H9 (cell line): ENCODE results near the gene PAMR1. TPM values are rescaled to one million over a fixed set of nuclear protein-coding genes. Genes with fewer than 3 reads are reported as not detected.

ENCODE experiments used
- DNase-seq: peaks from one replicate; pipeline ENCODE4 v3.0.0-alpha.2; 2017
- H2AFZ ChIP-seq: one replicate; pipeline ENCODE4 v1.6.1; 2013; ENCODE audit warnings: mild to moderate bottlenecking, low read length, control low read depth, moderate library complexity
- H2AK5ac ChIP-seq: 2 replicates; pipeline ENCODE4 v1.6.1; 2013; ENCODE audit warnings: low read length, control low read depth, mixed read lengths; ENCODE audit not compliant: insufficient read length
- H2BK120ac ChIP-seq: one replicate; pipeline ENCODE4 v1.6.1; 2013; ENCODE audit warnings: low read depth, mild to moderate bottlenecking, low read length, control low read depth, inconsistent platforms; ENCODE audit not compliant: poor library complexity, severe bottlenecking
- H2BK12ac ChIP-seq: 2 replicates; pipeline ENCODE4 v1.6.1; 2013; ENCODE audit warnings: low read length, control low read depth, mixed read lengths, low read depth; ENCODE audit not compliant: insufficient read length
- H2BK15ac ChIP-seq: 2 replicates; pipeline ENCODE4 v1.6.1; 2013; ENCODE audit warnings: low read depth, low read length, control low read depth
- H2BK20ac ChIP-seq: one replicate; pipeline ENCODE4 v1.6.1; 2013; ENCODE audit warnings: low read depth, mild to moderate bottlenecking, low read length, control low read depth, inconsistent platforms; ENCODE audit not compliant: poor library complexity, severe bottlenecking
- H2BK5ac ChIP-seq: 2 replicates; pipeline ENCODE4 v1.6.1; 2013; ENCODE audit warnings: low read length, control low read depth, mixed read lengths; ENCODE audit not compliant: insufficient read length
- H3K14ac ChIP-seq: 2 replicates; pipeline ENCODE4 v1.6.1; 2013; ENCODE audit warnings: low read length, control low read depth; ENCODE audit not compliant: insufficient read depth
- H3K18ac ChIP-seq: 2 replicates; pipeline ENCODE4 v1.6.1; 2013; ENCODE audit warnings: low read depth, mild to moderate bottlenecking, mixed read lengths, low read length, control low read depth; ENCODE audit not compliant: insufficient read length
- H3K23ac ChIP-seq: 2 replicates; pipeline ENCODE4 v1.6.1; 2013; ENCODE audit warnings: low read length, control low read depth, mixed read lengths, low read depth; ENCODE audit not compliant: insufficient read length
- H3K23me2 ChIP-seq: 2 replicates; pipeline ENCODE4 v1.6.1; 2013; ENCODE audit warnings: low read depth, mild to moderate bottlenecking, mixed read lengths, low read length, control low read depth; ENCODE audit not compliant: insufficient read length, poor library complexity, severe bottlenecking
- H3K27ac ChIP-seq: 2 replicates; pipeline ENCODE4 v1.5.1; 2013; ENCODE audit warnings: low read length, control low read depth, mixed read lengths, low read depth; ENCODE audit not compliant: insufficient read length
- H3K27me3 ChIP-seq: 2 replicates; pipeline ENCODE4 v1.6.1; 2013; ENCODE audit warnings: low read length, control low read depth, inconsistent platforms; ENCODE audit not compliant: insufficient read depth
- H3K4ac ChIP-seq: 2 replicates; pipeline ENCODE4 v1.6.1; 2013; ENCODE audit warnings: low read depth, mild to moderate bottlenecking, control low read depth, inconsistent platforms, low read length, moderate library complexity
- H3K4me1 ChIP-seq: 2 replicates; pipeline ENCODE4 v1.6.1; 2013; ENCODE audit warnings: low read length, control low read depth, inconsistent platforms; ENCODE audit not compliant: insufficient read depth
- H3K4me2 ChIP-seq: 2 replicates; pipeline ENCODE4 v1.6.1; 2013; ENCODE audit warnings: low read length, control low read depth, mixed read lengths; ENCODE audit not compliant: insufficient read length, insufficient read depth
- H3K56ac ChIP-seq: 2 replicates; pipeline ENCODE4 v1.6.1; 2013; ENCODE audit warnings: low read depth, mild to moderate bottlenecking, mixed read lengths, low read length, control low read depth; ENCODE audit not compliant: insufficient read length
- H3K79me1 ChIP-seq: 2 replicates; pipeline ENCODE4 v1.6.1; 2013; ENCODE audit warnings: low read depth, mild to moderate bottlenecking, moderate library complexity, low read length, control low read depth, inconsistent platforms; ENCODE audit not compliant: insufficient read depth, poor library complexity, severe bottlenecking
- H3K79me2 ChIP-seq: 2 replicates; pipeline ENCODE4 v1.6.1; 2013; ENCODE audit warnings: low read length, control low read depth, inconsistent platforms; ENCODE audit not compliant: insufficient read depth
- H3K9ac ChIP-seq: 2 replicates; pipeline ENCODE4 v1.6.1; 2013; ENCODE audit warnings: low read length, control low read depth, mixed read lengths; ENCODE audit not compliant: insufficient read length; ENCODE audit errors: extremely low read depth
- H3K9me3 ChIP-seq: one replicate; pipeline ENCODE4 v1.6.1; 2013; ENCODE audit warnings: low read depth, low read length, inconsistent platforms; ENCODE audit not compliant: control insufficient read depth
- H3T11ph ChIP-seq: one replicate; pipeline ENCODE4 v1.6.1; 2013; ENCODE audit warnings: mild to moderate bottlenecking, low read length, control low read depth, inconsistent platforms
- H4K20me1 ChIP-seq: one replicate; pipeline ENCODE4 v1.6.1; 2013; ENCODE audit not compliant: control insufficient read depth, insufficient read length, insufficient read depth
- H4K5ac ChIP-seq: 2 replicates; pipeline ENCODE4 v1.6.1; 2013; ENCODE audit warnings: low read depth, mild to moderate bottlenecking, mixed read lengths, low read length, control low read depth; ENCODE audit not compliant: insufficient read length
- H4K8ac ChIP-seq: replicated peaks from 2 replicates; pipeline ENCODE4 v1.6.1; 2013; ENCODE audit warnings: low read length, control low read depth, mixed read lengths, low read depth; ENCODE audit not compliant: insufficient read length
- H4K91ac ChIP-seq: 2 replicates; pipeline ENCODE4 v1.6.1; 2013; ENCODE audit warnings: low read depth, mild to moderate bottlenecking, moderate library complexity, mixed read lengths, low read length, control low read depth; ENCODE audit not compliant: insufficient read length
- H3K27ac Mint-ChIP-seq, 3 experiments: 2 replicates in 2 of 3; 3 replicates in 1 of 3; pipeline ENCODE4 v1.8.0; 2020 to 2021; ENCODE audit warnings: mixed read lengths in 3 of 3, mild to moderate bottlenecking in 1 of 3, moderate library complexity in 1 of 3
- H3K27me3 Mint-ChIP-seq: 2 replicates; pipeline ENCODE4 v1.8.0; 2021; ENCODE audit warnings: low read depth, mild to moderate bottlenecking, moderate library complexity, mixed read lengths
- H3K36me3 Mint-ChIP-seq, 3 experiments: 2 replicates in 2 of 3; 3 replicates in 1 of 3; pipeline ENCODE4 v1.8.0; 2020 to 2021; ENCODE audit warnings: low read depth in 3 of 3, mixed read lengths in 3 of 3; ENCODE audit not compliant: insufficient read depth in 1 of 3
- H3K4me1 Mint-ChIP-seq, 2 experiments: 2 replicates each; pipeline ENCODE4 v1.8.0; 2020; ENCODE audit warnings: mixed read lengths in 2 of 2
- H3K4me3 Mint-ChIP-seq, 2 experiments: 2 replicates in 1 of 2; 3 replicates in 1 of 2; pipeline ENCODE4 v1.8.0; 2020 to 2021; ENCODE audit warnings: mild to moderate bottlenecking in 2 of 2, mixed read lengths in 2 of 2, moderate library complexity in 1 of 2
- H3K9me3 Mint-ChIP-seq, 2 experiments: 2 replicates in 1 of 2; 3 replicates in 1 of 2; pipeline ENCODE4 v1.8.0; 2020; ENCODE audit warnings: mild to moderate bottlenecking in 2 of 2, mixed read lengths in 2 of 2, moderate library complexity in 1 of 2
- WGBS: extraction: QIAGEN DNeasy Blood & Tissue Kit; methylation state at CpG from one replicate; pipeline ENCODE4 v1.1.7; 2013; ENCODE audit warnings: missing lambda C conversion rate, low lambda C conversion rate, mixed read lengths; ENCODE audit not compliant: insufficient read length; ENCODE audit errors: extremely low coverage; 5-methylcytosine and 5-hydroxymethylcytosine counted together
- total RNA-seq: library from RNA; stranded (reverse); gene quantifications from 2 replicates; pipeline ENCODE4 v1.2.1, GENCODE V29; 2021
- TF ChIP-seq, protein P1 (sequence below): fragments of 200-600 bp; sonication (generic); conservative IDR thresholded peaks from 3 replicates; pipeline ENCODE4 v1.8.0; 2021; ENCODE audit warnings: antibody characterized with exemption, mild to moderate bottlenecking

PAMR1 gene
- total RNA-seq, 1 experiment from 2014 or later = 2.4 TPM

DNA sequence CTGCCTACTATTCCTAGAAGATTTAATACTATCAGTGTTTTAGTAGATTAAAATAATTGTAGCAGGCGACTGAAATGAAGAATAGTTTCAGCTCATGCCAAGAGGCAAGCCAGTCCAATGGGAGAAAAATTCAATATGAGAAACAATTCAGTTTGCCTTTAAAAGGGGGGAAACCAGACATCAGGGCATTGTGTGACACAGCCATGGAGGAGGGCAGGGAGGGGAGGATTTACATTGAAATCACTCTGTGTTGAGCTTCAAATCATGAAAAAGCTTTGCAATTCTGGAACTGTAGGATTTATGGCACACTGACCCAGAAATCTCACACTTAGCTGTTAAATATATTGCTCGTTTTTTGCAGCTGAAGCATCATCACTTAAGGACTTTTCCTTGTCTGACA, 110.6 kb downstream of the PAMR1 start:
- no peaks in the 10 kb centered on the region for H3K9me3 ChIP-seq
- H2AFZ ChIP-seq = no peak overlapping the region
- no peaks in the 10 kb centered on the region for H4K20me1 ChIP-seq
- H4K91ac ChIP-seq = no peak overlapping the region
- Mint-ChIP-seq H3K9me3 (no peaks in the 10 kb centered on the region), H3K27ac (no peak overlapping the region), H3K4me3 (no peak overlapping the region), H3K36me3 (no peaks in the 10 kb centered on the region), H3K4me1 (peaks cover 7% of the 10 kb centered on the region in 2 experiments; a peak in 3 of 4 replicates), H3K27me3 (peaks cover 87% of the 10 kb centered on the region)
- no peak overlapping the region for H2BK120ac ChIP-seq
- peaks cover 29% of the 10 kb centered on the region for H3K27me3 ChIP-seq
- H3K14ac ChIP-seq = no peak overlapping the region
- no peaks in the 10 kb centered on the region for H3K79me1 ChIP-seq
- DNase-seq = no peak
- H3K27ac ChIP-seq = no peak overlapping the region
- H2AK5ac ChIP-seq = no peak overlapping the region
- no peak overlapping the region for H2BK5ac ChIP-seq
- no peaks in the 10 kb centered on the region for H3K79me2 ChIP-seq
- H3K4ac ChIP-seq = no peak overlapping the region
- no peak overlapping the region for H3K23ac ChIP-seq
- H2BK12ac ChIP-seq = no peak overlapping the region
- H3K18ac ChIP-seq = no peak overlapping the region
- H3K56ac ChIP-seq = no peak overlapping the region
- H3K9ac ChIP-seq = no peak overlapping the region
- peaks cover 18% of the 10 kb centered on the region for H3K23me2 ChIP-seq
- H4K8ac ChIP-seq = no peak overlapping the region
- no peak overlapping the region for H2BK20ac ChIP-seq
- no peak overlapping the region for H2BK15ac ChIP-seq
- H4K5ac ChIP-seq = no peak overlapping the region
- no peaks in the 10 kb centered on the region for H3K4me1 ChIP-seq
- TF ChIP-seq, protein P1, sequence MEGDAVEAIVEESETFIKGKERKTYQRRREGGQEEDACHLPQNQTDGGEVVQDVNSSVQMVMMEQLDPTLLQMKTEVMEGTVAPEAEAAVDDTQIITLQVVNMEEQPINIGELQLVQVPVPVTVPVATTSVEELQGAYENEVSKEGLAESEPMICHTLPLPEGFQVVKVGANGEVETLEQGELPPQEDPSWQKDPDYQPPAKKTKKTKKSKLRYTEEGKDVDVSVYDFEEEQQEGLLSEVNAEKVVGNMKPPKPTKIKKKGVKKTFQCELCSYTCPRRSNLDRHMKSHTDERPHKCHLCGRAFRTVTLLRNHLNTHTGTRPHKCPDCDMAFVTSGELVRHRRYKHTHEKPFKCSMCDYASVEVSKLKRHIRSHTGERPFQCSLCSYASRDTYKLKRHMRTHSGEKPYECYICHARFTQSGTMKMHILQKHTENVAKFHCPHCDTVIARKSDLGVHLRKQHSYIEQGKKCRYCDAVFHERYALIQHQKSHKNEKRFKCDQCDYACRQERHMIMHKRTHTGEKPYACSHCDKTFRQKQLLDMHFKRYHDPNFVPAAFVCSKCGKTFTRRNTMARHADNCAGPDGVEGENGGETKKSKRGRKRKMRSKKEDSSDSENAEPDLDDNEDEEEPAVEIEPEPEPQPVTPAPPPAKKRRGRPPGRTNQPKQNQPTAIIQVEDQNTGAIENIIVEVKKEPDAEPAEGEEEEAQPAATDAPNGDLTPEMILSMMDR = no peak
- H3K4me2 ChIP-seq = no peak overlapping the region
- WGBS = no CpG with 5 or more reads among the region's 2 CpGs
- H3T11ph ChIP-seq = no peak overlapping the region
